ENCODE measurements around the gene ARID1B.

ARID1B gene

DNA sequence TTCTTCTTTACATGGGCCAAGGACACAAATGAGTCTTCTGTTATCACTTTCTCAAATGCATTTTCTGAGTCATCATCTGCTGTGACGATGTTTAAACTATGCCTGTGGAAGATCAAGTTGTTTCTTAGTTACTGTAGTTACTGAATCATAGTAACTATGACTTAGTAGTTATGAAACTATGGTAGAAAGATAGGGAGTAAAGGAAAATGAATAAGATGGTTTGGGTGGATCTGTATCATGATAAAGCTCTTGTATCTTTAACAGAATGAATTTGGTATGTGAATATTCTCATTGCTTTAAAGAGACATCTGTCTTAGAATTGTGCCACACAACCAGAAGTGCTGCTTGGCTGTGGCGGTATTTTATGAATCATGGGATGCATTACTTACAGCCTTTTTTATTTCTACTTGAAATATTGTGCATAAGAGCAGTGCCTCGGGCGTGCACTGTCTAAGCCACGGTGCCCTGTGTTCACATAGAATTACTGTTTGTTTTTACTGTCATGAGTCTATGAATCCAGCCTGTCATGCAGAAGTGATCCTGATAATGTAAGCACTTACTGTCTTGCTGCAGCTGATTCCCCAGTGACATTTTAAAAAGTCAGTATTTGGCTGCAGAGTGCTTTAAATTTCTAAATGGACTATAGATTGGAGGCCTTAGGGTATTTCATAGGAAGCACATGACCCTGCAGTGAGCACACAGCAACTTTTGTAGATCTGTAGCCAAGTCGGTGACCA, 330.9 kb downstream of the ARID1B start:
- no peak overlapping the region for H3K4me3 ChIP-seq (ENCODE audit: low read depth, low read length)
- H3K9me3 ChIP-seq (ENCODE audit: control insufficient read depth, insufficient read depth, low read depth, low read length) = no peaks in the 10 kb centered on the region
- peaks cover 12% of the 10 kb centered on the region for H3K4me1 ChIP-seq (ENCODE audit: control insufficient read depth, insufficient read depth, low read length)
- peaks cover 0 to 3% of the 10 kb centered on the region in 2 experiments; a peak in 1 of 3 replicates for H3K36me3 ChIP-seq (ENCODE audit: control insufficient read depth in 2 of 2, insufficient read depth in 1 of 2, low read length in 2 of 2)
- CTCF ChIA-PET = interaction anchor here (0.6 kb wide), 4 partner anchors 17 to 559 kb away, joined by 3 to 6 read pairs (median 3); no protein-coding TSS in a partner anchor
- POLR2A ChIA-PET = no interaction called here
- H3K27ac ChIP-seq (ENCODE audit: extremely low read depth, low read depth, low read length) = peak overlapping the region; percentile 8; the same call in 1 of the 2 replicates
- TF ChIP-seq ZNF660 (tag by site-specific recombination; IDR thresholded peaks at IDR 0.05) = no peak
- peak; percentile 76 for TF ChIP-seq ZNF843 (tag by site-specific recombination; IDR thresholded peaks at IDR 0.05)
- TF ChIP-seq ZNF202 (tag by site-specific recombination; IDR thresholded peaks at IDR 0.05; ENCODE audit: borderline replicate concordance) = no peak
- no peak for TF ChIP-seq ZNF138 (tag by site-specific recombination; IDR thresholded peaks at IDR 0.05; ENCODE audit: borderline replicate concordance)
- no peak for TF ChIP-seq ZNF416 (tag by site-specific recombination; IDR thresholded peaks at IDR 0.05)
- peak; percentile 60; the same call in 1 of the 2 replicates for TF ChIP-seq INSM2 (tag by site-specific recombination; IDR thresholded peaks at IDR 0.05)
- TF ChIP-seq SCRT2 (tag by site-specific recombination; IDR thresholded peaks at IDR 0.05) = no peak
- no peak for TF ChIP-seq ZNF610 (tag by site-specific recombination; IDR thresholded peaks at IDR 0.05; ENCODE audit: borderline replicate concordance)
- TF ChIP-seq ZNF394 (tag by site-specific recombination; IDR thresholded peaks at IDR 0.05; ENCODE audit: borderline replicate concordance) = no peak
- TF ChIP-seq TRIM28 (IDR thresholded peaks at IDR 0.05; ENCODE audit: borderline replicate concordance, low read length) = peak; percentile 62; the same call in 1 of the 2 replicates
- peak; percentile 64; the same call in 1 of the 2 replicates for TF ChIP-seq ZBTB21 (tag by site-specific recombination; IDR thresholded peaks at IDR 0.05)
- TF ChIP-seq ZSCAN4 (tag by site-specific recombination; IDR thresholded peaks at IDR 0.05) = no peak
- no peak for TF ChIP-seq ZNF623 (tag by site-specific recombination; IDR thresholded peaks at IDR 0.05)
- peak; percentile 50; the same call in 1 of the 2 replicates for TF ChIP-seq TCF7L2 (IDR thresholded peaks at IDR 0.05; ENCODE audit: borderline replicate concordance, low read depth, low read length)
- TF ChIP-seq ZNF239 (tag by site-specific recombination; IDR thresholded peaks at IDR 0.05) = no peak
- no peak for TF ChIP-seq HOXC10 (CRISPR knock-in tag; IDR thresholded peaks at IDR 0.05)
- TF ChIP-seq ZBTB1 (tag by site-specific recombination; IDR thresholded peaks at IDR 0.05) = no peak
- TF ChIP-seq KLF1 (tag by site-specific recombination; IDR thresholded peaks at IDR 0.05) = no peak
- 0 out of 2 replicates have a peak, but pooled peaks have one; percentile 3 for TF ChIP-seq ZNF654 (tag by site-specific recombination; IDR thresholded peaks at IDR 0.05; ENCODE audit: low read depth)
- 0 out of 2 replicates have a peak, but pooled peaks have one; percentile 12 for TF ChIP-seq ZNF2 (tag by site-specific recombination; IDR thresholded peaks at IDR 0.05)
- TF ChIP-seq BCL6B (tag by site-specific recombination; IDR thresholded peaks at IDR 0.05) = no peak
- TF ChIP-seq YY1 (tag by site-specific recombination; IDR thresholded peaks at IDR 0.05) = no peak
- TF ChIP-seq, protein P1, sequence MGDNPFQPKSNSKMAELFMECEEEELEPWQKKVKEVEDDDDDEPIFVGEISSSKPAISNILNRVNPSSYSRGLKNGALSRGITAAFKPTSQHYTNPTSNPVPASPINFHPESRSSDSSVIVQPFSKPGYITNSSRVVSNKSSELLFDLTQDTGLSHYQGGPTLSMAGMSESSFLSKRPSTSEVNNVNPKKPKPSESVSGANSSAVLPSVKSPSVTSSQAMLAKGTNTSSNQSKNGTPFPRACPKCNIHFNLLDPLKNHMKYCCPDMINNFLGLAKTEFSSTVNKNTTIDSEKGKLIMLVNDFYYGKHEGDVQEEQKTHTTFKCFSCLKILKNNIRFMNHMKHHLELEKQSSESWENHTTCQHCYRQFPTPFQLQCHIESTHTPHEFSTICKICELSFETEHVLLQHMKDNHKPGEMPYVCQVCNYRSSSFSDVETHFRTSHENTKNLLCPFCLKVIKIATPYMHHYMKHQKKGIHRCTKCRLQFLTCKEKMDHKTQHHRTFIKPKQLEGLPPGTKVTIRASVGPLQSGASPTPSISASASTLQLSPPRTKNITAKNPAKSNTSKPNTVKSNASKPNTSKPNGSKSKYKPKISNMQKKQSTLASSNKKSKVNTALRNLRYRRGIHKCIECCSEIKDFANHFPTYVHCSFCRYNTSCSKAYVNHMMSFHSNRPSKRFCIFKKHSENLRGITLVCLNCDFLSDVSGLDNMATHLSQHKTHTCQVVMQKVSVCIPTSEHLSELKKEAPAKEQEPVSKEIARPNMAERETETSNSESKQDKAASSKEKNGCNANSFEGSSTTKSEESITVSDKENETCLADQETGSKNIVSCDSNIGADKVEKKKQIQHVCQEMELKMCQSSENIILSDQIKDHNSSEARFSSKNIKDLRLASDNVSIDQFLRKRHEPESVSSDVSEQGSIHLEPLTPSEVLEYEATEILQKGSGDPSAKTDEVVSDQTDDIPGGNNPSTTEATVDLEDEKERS (tag by site-specific recombination; IDR thresholded peaks at IDR 0.05) = no peak
- TF ChIP-seq, protein P2, sequence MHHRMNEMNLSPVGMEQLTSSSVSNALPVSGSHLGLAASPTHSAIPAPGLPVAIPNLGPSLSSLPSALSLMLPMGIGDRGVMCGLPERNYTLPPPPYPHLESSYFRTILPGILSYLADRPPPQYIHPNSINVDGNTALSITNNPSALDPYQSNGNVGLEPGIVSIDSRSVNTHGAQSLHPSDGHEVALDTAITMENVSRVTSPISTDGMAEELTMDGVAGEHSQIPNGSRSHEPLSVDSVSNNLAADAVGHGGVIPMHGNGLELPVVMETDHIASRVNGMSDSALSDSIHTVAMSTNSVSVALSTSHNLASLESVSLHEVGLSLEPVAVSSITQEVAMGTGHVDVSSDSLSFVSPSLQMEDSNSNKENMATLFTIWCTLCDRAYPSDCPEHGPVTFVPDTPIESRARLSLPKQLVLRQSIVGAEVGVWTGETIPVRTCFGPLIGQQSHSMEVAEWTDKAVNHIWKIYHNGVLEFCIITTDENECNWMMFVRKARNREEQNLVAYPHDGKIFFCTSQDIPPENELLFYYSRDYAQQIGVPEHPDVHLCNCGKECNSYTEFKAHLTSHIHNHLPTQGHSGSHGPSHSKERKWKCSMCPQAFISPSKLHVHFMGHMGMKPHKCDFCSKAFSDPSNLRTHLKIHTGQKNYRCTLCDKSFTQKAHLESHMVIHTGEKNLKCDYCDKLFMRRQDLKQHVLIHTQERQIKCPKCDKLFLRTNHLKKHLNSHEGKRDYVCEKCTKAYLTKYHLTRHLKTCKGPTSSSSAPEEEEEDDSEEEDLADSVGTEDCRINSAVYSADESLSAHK (tag by site-specific recombination; IDR thresholded peaks at IDR 0.05) = peak; percentile 18; the same call in 1 of the 2 replicates
- no peak for TF ChIP-seq ZBTB26 (tag by site-specific recombination; optimal IDR thresholded peaks at IDR 0.05)
- TF ChIP-seq ZBTB20 (tag by site-specific recombination; IDR thresholded peaks at IDR 0.05) = no peak; the same call in 1 of the 2 replicates
- no peak for TF ChIP-seq ZNF146 (tag by site-specific recombination; IDR thresholded peaks at IDR 0.05)

All from HEK293 (cell line).